ENCODE results near the gene CSGALNACT2.
"Not testable (repeated sequence)": the region's sequence is repeated elsewhere in the genome, so short reads cannot be mapped to it uniquely, and the experiment has no call there.

The CSGALNACT2 gene

DNA sequence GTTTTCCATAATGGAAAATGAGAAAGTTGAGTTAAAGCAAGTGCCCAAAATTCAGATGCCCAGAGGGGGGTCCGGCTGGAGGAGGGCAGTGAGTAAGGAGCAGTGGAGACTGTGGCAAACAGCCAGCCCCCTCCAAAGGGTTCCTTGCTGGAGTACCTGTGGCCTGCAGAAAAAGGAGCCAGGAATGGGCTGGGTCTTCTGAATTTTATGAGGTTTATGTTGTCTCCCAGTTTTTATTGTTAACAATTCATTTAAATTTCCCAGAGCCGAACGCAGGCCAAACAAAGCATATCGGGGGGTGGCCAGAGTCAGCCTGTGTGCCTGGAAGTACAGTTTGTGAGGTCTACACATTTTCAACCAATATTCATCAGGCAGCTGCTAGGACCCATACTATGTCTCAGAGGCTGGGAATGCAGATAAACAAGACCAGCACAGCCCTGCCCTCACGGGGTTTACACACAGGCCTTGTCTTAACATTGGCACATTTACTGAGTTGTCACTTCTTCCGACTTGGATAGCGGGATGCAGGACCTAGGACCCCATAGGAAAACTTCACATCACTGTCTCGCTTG is 12.9 kb upstream of the CSGALNACT2 start:
- no peak for DNase-seq

DNA sequence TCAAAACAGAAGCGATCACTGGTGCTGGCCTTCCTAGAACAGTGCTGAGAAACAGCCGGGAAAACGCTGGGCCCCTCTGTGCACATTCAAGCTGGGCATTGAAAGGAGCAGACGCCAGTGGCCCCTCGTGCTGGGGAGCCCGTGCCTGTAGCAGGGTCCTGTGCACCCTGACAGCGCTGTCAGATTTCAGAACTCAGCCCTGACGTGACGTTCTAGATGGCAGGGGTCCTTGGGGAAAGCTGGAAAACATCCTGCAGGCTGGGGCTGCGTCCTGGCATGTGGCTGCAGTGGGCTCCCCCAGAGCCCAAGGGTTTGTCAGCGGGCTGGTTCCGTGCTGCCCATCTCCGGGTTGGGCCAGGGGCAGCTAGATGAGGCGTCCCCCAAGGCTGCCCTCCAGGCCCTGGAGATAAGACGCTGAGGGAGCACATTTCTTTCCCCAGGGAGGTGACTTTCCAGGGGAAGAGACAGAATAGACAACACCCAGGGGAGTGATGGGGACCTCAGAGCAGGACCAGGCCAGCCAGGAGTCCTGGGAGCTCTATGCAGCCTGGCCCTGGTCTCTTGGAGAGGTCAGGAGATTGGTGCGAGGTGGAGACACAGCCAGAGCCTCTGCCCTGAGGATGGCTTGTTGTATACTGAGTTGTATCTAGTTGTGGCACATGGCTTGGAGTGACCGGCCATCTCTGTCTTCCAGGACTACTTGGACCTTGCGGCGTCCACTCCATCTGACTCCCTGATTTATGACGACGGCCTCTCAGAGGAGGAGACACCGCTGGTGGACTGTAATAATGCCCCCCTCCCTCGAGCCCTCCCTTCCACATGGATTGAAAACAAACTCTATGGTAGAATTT is 12.1 kb upstream of the CSGALNACT2 start:
- DNase-seq = no peak

DNA sequence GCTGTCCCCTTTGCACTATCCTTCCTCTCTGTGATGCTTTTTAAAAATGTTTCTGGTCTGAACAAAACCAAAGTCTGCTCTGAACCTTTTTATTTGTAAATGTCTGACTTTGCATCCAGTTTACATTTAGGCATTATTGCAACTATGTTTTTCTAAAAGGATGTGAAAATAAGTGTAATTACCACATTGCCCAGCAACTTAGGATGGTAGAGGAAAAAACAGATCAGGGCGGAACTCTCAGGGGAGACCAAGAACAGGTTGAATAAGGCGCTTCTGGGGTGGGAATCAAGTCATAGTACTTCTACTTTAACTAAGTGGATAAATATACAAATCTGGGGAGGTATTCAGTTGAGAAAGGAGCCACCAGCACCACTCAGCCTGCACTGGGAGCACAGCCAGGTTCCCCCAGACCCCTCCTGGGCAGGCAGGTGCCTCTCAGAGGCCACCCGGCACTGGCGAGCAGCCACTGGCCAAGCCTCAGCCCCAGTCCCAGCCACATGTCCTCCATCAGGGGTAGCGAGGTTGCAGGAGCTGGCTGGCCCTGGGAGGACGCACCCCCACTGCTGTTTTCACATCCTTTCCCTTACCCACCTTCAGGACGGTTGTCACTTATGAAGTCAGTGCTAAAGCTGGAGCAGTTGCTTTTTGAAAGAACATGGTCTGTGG is 11.4 kb upstream of the CSGALNACT2 start:
- DNase-seq = no peak

DNA sequence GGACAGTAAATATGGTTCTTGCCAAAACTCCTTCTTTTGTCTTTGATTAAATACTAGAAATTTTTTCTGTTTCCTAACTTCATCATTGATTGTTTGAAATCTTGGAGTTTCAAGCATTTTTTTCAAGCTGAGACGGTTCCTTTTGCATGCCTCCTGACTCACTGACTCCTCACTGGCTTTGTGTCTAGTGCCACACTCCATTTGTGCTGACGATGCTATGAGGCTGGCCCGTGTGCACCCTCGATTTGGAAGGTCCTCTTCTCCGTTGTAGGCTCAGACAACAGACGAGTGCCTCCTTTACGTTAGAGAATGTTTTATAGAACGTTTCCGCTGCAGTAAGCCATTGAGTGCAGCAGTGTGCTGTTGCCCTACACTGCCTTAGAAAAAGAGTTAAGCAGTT is 10.8 kb upstream of the CSGALNACT2 start:
- DNase-seq = no peak

DNA sequence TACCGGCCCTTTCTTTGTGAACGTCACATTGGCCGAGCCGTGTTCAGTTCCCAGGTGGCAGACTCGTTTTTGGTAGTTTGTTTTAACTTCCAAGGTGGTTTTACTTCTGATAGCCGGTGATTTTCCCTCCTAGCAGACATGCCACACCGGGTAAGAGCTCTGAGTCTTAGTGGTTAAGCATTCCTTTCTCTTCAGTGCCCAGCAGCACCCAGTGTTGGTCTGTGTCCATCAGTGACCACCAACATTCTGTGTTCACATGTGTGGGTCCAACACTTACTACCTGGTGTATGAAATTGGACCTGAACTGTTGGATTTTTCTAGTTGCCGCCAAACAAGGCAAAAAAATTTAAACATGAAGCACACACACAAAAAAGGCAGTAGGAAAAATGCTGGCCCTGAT is 9.9 kb upstream of the CSGALNACT2 start:
- no peak for DNase-seq

DNA sequence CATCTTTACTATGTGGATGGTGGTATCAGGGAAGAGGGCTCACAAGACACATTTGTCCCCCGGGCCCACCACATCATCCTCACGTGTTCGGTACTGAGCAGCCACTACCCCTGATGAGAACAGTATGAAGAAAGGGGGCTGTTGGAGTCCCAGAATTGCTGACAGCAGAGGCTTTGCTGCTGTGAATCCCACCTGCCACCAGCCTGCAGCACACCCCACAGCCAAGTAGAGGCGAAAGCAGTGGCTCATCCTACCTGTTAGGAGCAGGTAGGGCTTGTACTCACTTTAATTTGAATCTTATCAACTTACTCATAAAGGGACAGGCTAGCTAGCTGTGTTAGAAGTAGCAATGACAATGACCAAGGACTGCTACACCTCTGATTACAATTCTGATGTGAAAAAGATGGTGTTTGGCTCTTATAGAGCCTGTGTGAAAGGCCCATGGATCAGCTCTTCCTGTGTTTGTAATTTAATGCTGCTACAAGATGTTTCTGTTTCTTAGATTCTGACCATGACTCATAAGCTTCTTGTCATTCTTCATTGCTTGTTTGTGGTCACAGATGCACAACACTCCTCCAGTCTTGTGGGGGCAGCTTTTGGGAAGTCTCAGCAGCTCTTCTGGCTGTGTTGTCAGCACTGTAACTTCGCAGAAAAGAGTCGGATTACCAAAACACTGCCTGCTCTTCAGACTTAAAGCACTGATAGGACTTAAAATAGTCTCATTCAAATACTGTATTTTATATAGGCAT is 9.1 kb upstream of the CSGALNACT2 start:
- DNase-seq = no peak

DNA sequence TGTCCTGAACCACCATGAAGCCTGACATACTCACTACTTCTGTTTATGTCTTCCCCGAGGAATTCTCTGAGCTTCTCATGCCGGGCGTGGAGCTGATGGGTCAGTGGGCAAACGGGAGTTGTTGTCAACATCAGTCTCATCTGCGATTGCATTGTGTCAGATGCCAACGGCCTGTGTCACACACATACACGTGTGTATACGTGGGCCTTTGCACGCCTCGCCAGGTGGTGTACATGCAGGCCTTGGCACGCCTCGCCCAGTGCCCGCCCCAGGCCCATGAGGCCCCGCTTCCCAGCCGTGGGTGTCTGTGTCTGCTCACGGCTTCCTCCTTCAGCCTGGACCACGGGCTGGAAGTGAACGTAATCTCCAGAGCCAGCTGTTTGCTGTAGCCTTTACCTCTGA is 7.5 kb upstream of the CSGALNACT2 start:
- DNase-seq = no peak

DNA sequence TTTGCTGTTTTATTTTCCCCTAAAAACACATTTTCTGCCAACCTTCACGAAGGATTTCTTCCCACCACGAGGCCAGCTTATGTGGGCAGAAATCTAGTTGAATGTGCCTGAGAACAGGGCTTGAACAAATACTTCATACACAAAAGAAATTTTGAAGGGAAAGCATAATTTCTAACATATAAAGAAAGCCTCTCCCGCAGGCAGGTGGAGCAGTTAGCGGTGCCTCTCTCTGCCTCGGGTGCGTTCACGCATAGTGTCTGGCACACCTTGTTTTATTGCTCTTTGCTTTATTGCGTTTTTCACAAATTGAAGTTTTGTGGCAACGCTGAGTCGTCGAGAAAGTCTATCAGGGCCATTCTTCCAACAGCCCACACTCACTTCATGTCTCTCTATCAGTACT is 7.0 kb upstream of the CSGALNACT2 start:
- DNase-seq = no peak

DNA sequence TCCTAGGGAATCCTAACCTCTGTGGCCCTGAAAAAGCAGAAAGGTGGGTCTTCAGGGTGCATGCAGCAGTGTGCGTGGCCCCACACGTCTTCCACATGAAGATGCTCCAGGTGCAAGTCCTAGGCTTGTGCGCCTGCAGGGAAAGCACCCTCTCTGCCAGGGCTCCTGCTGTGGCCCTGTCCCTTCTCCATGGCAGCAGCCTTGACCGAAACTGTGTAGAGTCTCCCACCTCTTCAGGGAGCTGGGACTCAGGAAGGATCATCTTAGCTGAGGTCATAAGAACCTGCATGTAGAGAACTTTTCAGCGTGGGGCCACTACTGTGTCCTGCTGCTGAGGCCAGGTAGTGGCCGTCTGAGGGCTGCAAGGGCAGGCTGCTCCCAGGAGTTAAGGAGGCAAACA is 6.3 kb upstream of the CSGALNACT2 start:
- DNase-seq = no peak

DNA sequence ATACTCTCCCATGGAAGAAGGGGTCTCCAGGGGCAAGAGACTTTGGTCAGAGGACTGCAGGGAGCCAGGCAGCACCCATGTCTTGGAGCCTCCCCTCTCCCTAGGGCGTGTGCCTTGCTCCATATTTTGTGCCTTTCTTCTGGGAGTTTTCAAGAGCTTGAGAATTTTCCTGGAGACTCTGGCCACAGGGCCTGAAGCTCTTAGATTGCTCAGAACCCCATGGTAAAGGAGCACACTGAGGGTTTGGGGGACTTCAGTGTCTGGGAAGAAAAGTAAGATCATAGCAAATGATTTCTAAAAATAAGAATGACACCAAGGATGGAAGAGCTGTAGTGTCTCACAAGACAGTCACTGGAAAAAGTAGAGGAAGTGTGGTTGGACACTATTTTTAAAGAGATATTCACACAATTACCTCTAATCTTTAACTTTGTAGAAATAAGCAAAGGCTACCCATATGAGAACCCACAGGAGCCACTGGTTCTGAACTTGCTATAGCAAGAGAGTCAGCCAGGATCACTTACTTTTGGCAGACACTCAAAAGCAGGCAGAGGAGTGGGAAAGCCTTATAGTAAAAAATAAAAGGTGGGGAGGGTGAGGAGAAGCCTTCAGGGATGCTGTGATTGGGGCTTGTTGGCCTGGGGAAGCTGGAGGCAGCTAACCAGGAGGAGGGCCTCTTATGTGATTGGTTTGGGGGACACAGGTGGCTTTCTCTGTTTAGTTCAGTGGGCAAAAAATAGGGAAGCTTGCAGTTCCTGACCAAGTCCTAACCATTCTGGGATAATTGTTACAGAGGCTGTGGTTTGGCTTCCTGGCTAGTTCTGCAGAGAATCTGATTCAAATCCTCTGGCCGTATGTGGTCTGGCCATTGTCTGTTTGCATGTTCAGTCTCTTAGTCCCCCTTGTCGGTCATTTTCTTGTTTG is 5.1 kb upstream of the CSGALNACT2 start:
- DNase-seq = no peak

DNA sequence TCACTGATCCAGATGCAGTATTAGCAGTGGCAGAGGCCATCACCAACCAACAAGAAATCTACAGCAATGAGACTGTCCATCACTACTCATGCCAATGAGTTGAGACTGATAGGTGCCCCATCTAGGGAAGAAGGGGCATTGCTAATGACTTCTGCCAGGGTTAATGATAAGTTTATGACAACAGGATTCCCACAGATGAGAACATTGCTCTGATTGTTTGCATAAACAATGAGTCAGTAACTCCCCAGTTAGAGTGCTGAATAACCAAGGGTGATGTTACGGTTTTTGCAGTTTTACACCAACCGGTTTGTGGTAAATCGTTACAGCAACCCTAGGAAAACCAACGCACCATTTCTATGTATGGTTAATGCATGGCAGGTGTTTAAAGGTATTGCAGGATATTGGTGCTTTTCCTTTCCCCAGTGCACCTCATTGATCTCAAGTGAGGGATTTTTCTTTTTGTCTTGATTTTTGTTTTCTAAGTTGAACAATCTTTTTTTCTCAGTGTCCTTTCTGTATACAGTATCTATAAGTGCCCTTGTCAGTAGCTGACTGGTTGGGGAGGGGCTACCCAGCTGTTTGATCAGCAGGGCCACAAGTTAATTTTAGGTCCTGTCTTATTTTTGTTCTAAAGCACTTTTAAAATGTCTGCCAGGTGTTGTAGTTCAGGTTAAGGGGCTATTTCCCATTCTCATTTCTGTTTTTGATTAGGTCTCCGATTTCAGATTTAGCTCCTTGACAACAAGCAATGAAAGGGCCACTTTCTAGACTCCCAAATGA is 3.9 kb upstream of the CSGALNACT2 start:
- no peak for DNase-seq

DNA sequence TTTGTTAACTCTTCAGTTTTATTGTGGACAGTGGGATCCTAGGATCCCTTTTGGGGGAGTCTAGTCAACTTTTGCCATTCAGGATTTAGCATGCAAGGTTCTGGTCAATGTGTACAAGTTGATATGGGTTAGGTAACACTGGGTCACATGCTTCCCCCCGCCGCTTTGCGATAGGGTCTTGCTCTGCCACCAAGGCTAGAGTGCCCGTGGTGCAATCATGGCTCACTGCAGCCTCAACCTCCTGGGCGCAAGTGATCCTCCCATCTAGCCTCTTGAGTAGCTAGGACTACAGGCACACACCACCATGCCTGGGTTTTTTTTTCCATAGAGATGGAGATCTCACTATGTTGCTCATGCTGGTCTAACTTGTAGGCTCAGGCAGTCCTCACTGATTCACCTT is 3.2 kb upstream of the CSGALNACT2 start:
- no peak for DNase-seq

DNA sequence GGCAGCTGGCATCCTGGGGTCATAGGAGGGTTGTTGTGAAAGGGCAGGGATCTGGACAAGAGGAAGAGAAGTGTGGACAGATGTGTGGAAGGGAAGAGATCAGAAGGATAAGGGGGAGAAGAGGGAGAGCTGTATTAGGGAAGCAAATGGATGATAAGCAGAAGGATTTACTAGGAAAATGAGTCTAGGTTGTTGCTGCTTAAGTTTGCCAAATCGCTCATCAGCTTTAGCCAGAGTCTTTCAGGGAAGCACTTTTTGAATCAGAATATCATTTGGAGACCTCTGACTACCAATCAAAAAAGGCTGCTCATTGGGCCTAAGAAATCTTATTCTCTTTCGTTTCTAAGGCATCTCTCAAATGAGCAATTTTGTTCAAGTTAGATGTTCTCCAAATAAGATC is 2.6 kb upstream of the CSGALNACT2 start:
- DNase-seq = no peak

DNA sequence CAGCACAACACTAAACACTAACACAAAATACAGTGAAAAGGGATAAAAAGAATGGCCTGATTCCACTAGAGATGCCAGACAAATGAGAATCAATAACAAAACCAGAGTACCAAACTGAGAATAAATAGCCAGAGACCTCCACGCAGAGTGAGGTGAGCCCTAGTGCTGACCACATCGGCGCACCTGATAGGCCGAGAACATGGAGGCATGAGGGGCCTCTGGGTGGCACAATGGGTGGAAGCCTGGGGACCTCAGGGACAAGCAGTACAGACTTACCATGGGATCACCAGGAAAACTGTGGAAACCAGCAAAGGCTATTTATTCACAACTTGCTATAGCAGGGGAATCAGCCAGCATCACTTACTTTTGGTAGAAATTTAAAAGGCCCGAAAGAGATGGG is 1.8 kb upstream of the CSGALNACT2 start:
- DNase-seq = no peak

DNA sequence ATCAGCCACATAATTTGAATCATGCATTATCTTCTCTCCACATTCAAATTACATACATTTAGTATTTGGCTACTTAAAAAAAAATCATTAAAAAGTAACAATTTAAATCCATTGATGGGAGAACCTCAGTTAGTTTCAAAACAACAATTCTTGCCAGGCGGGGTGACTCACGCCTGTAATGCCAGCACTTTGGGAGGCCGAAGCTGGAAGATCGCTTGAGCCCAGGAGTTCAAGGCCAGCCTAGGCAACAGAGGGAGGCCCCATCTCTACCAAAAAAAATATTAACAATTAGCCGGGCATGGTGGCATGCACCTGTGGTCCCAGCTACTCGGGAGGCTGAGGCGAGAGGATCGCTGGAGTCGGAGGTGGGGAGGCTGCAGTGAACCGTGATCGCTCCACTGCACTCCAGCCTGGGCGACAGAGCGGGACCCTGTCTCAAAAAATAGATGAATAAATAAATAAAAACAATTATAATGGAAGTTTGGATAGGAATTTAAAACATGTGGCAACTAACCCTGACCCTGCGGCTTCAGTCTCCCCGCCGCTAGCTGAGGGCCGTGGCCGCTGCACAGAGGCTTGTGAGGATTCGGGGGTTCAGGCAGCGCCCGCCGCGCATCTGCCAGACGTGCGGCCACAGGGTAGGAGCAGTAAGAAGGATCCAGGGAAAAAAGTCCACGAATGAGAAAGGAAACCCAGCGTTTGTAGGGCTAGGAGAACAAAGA is 1.1 kb upstream of the CSGALNACT2 start:
- no peak for DNase-seq

DNA sequence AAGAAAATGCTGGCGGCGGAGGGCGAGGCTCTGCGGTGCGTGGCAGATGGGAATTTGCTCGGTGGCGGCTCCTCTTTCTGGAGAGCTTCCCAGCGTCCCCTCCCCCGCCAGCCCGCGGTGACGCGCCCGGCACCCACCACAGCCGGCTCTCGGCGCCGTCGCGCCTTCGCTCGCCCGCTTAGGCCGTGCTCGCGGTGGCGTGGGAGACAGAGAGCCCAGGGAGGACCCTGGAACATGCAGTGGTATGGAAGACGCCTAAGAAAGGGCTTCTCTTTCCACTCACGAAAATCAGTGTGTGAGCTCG is 576 bp upstream of the CSGALNACT2 start:
- peak; percentile 56 for DNase-seq

DNA sequence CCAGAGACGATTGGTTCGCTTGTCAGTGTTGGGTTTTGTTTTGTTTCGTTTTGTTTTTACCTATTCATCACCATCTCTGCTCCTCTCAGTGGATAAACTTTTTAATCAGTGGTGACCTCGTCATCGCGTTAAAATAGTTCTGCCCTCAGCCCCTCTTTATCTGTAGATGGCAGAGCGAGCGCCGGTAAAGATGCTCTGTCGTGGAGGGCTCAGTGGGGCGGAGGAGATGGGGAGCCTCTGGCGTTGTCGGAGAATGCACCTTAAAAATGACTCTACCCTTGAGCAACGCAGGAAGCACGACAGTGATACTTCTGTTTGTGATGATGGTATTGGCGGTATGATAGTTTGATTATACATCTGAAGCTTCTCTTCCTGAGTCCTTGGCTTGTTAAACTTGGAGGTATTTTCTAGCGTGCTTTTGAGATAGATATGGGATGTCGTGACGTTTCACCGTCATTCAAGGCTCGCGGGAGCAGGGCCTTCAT is 554 bp downstream of the CSGALNACT2 start:
- peak; percentile 56 for DNase-seq

DNA sequence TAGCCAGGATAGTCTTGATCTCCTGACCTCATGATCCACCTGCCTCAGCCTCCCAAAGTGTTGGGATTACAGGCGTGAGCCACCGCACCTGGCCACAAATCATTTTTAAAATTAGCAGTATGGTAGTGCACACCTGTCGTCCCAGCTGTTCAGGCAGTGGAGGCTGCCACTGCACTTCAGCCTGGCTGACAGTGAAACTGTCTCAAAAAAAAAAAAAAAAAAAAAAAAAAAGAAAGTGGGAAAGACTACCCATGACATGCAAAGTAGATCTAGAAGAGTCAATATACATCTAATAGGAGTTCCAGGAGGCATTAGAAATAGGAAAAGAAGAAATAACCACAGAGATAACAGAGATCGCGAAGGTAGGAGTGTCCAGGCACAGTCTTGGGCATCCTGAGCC is 3.2 kb downstream of the CSGALNACT2 start:
- DNase-seq = no peak

DNA sequence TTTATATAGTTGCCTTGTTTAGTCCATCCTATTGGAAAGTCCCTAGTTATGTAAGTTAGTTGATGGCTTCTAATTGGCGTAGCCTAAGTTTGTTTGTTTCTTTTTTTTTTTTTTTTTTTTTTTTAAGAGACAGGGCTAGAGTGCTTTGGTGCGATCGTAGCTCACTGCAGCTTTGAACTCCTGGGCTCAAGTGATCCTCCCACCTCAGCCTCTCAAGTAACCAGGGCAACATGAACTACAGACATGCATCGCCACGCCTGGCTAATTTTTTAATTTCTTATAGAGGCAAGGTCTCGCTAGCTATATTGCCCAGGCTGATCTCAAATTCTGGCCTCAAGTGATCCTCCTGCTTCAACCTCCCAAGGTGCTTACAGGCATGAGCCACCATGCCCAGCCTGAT is 7.1 kb downstream of the CSGALNACT2 start:
- no peak for DNase-seq

DNA sequence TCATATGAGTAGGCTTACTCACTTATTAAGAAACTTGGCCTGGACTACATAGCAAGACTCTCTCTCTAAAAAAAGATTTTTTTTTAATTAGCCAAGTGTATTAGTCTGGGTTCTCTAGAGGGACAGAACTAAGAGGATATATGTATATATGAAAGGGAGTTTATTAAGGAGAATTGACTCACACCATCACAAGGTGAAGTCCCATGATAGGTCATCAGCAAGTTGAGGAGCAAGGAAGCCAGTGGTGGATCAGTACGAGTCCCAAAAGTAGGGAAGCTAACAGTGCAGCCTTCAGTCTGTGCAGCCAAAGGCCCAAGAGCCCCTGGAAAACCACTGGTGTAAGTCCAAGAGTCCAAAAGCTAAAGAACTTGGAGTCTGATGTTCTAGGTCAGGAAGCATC is 7.7 kb downstream of the CSGALNACT2 start:
- DNase-seq = not testable (repeated sequence)

DNA sequence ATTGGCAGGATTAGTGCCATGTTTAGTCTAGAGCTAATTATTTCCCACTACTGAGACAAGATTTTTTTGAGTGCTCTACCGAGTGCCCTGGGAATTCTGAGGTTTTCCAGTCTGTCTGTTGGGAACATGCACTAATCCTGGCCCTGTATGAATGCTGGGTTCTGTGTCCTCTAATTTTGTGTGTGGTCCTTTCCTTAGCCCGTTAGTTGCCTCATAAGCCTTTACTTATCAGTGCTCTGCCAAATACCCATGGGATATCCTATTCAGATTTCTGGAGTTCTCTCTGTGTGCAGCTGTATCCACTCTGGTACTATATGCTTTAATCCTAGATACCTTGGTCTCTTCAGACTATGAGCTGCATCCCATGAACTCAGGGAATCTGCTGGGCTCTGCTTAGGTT is 13.1 kb downstream of the CSGALNACT2 start:
- no peak for DNase-seq
